H1 (cell line): ENCODE data around the gene HS6ST2. TPM values are rescaled to one million over a fixed set of nuclear protein-coding genes. Genes with fewer than 3 reads are reported as not detected.

Source experiments
- CTCF ChIA-PET: fragments of 300-600 bp; sonication (Branson Sonifier 250); formaldehyde crosslinking; loops from one replicate; lab custom pipeline; 2021; ENCODE audit not compliant: partially characterized antibody; lab: Charles Lee
- POLR2A ChIA-PET: fragments of 300-600 bp; sonication (Branson Sonifier 250); formaldehyde crosslinking; loops from one replicate; lab custom pipeline; 2021; ENCODE audit warnings: inconsistent platforms; ENCODE audit not compliant: partially characterized antibody; lab: Charles Lee
- DNase-seq, 2 experiments: peaks; one replicate each; pipeline versions ENCODE4 v3.0.0 to v3.0.0-alpha.2; 2010 to 2022; ENCODE audit warnings: low spot score in 2 of 2, low read depth in 1 of 2, mixed read lengths in 1 of 2
- FAIRE-seq: peaks from 2 replicates; lab custom pipeline; 2011; peaks lifted over from hg19 to GRCh38; lab: Jason Lieb, UNC
- H2AFZ ChIP-seq: 2 replicates; pipeline ENCODE4 v1.8.1; 2012; ENCODE audit warnings: low read length, inconsistent platforms
- H2AK5ac ChIP-seq: 2 replicates; pipeline ENCODE4 v1.6.1; 2013; ENCODE audit warnings: low read depth, low read length
- H2BK120ac ChIP-seq: replicated peaks from 2 replicates; pipeline ENCODE3; 2013; ENCODE audit warnings: low read depth, low read length, inconsistent platforms
- H2BK12ac ChIP-seq: 2 replicates; pipeline ENCODE4 v1.6.1; 2013; ENCODE audit warnings: low read depth, low read length
- H2BK15ac ChIP-seq: 2 replicates; pipeline ENCODE4 v1.6.1; 2013; ENCODE audit warnings: low read length
- H2BK20ac ChIP-seq: 2 replicates; pipeline ENCODE4 v1.6.1; 2013; ENCODE audit warnings: low read length
- H2BK5ac ChIP-seq: 2 replicates; pipeline ENCODE4 v1.6.1; 2013; ENCODE audit warnings: low read depth, low read length
- H3K14ac ChIP-seq: 2 replicates; pipeline ENCODE4 v1.6.1; 2013; ENCODE audit warnings: inconsistent platforms; ENCODE audit not compliant: insufficient read length
- H3K18ac ChIP-seq: 2 replicates; pipeline ENCODE4 v1.6.1; 2013; ENCODE audit warnings: low read length; ENCODE audit errors: extremely low read depth
- H3K23ac ChIP-seq: 2 replicates; pipeline ENCODE4 v1.6.1; 2013; ENCODE audit warnings: inconsistent platforms; ENCODE audit not compliant: insufficient read length
- H3K23me2 ChIP-seq: 2 replicates; pipeline ENCODE4 v1.6.1; 2013; ENCODE audit warnings: low read depth, low read length
- H3K27ac ChIP-seq: 2 replicates; pipeline ENCODE4 v1.6.1; 2011; ENCODE audit warnings: low read depth, low read length, inconsistent platforms
- H3K27me3 ChIP-seq, 4 experiments: replicated peaks in 1 of 4; 1 replicate in 1 of 4; 2 replicates in 3 of 4; pipeline versions ENCODE4 v1.6.1 to v1.8.1; 2011 to 2013; ENCODE audit warnings: low read length in 3 of 4, mild to moderate bottlenecking in 3 of 4, inconsistent platforms in 2 of 4, mixed read lengths in 2 of 4, moderate library complexity in 1 of 4; ENCODE audit not compliant: control insufficient read depth in 3 of 4, insufficient read depth in 3 of 4; ENCODE audit errors: extremely low read depth in 1 of 4
- H3K36me3 ChIP-seq, 4 experiments: 2 replicates each; pipeline versions ENCODE4 v1.6.1 to v1.8.1; 2011 to 2013; ENCODE audit warnings: mild to moderate bottlenecking in 4 of 4, low read length in 3 of 4, moderate library complexity in 2 of 4, control low read depth in 1 of 4, inconsistent platforms in 1 of 4; ENCODE audit not compliant: insufficient read depth in 4 of 4, control insufficient read depth in 2 of 4
- H3K4ac ChIP-seq: replicated peaks from 2 replicates; pipeline ENCODE3; 2013; ENCODE audit warnings: low read length, low read depth, mixed read lengths, inconsistent platforms; ENCODE audit not compliant: insufficient read length
- H3K4me1 ChIP-seq, 4 experiments: replicated peaks in 1 of 4; 1 replicate in 1 of 4; 2 replicates in 3 of 4; pipeline versions ENCODE4 v1.6.1 to v1.8.1; 2011 to 2013; ENCODE audit warnings: low read length in 3 of 4, inconsistent platforms in 2 of 4, mixed read lengths in 1 of 4; ENCODE audit not compliant: insufficient read depth in 4 of 4, control insufficient read depth in 3 of 4
- H3K4me2 ChIP-seq, 2 experiments: 2 replicates each; pipeline versions ENCODE4 v1.6.1 to v1.8.1; 2011 to 2013; ENCODE audit warnings: low read depth in 2 of 2, low read length in 2 of 2, control low read depth in 1 of 2, inconsistent platforms in 1 of 2, mild to moderate bottlenecking in 1 of 2; ENCODE audit not compliant: insufficient read depth in 1 of 2
- H3K4me3 ChIP-seq, 4 experiments: fragments of 200-600, 300-600 bp in 1 of 4; sonication (generic), shearing (Covaris generic), sonication (Bioruptor Twin) in 1 of 4; 2 replicates each; pipeline versions ENCODE4 v1.5.1 to v1.8.1; 2011 to 2016; ENCODE audit warnings: low read length in 4 of 4, low read depth in 3 of 4, control low read depth in 2 of 4, inconsistent platforms in 2 of 4, mild to moderate bottlenecking in 2 of 4, mixed read lengths in 1 of 4, moderate library complexity in 1 of 4; ENCODE audit not compliant: insufficient read depth in 2 of 4; ENCODE audit errors: extremely low read depth in 1 of 4
- H3K56ac ChIP-seq: replicated peaks from 2 replicates; pipeline ENCODE3; 2013; ENCODE audit warnings: low read depth, mild to moderate bottlenecking, mixed read lengths, low read length, inconsistent platforms; ENCODE audit not compliant: insufficient read length
- H3K79me1 ChIP-seq: 2 replicates; pipeline ENCODE4 v1.6.1; 2013; ENCODE audit warnings: low read depth, low read length, control low read depth
- H3K79me2 ChIP-seq, 2 experiments: 2 replicates each; pipeline versions ENCODE4 v1.6.1 to v1.8.1; 2012 to 2013; ENCODE audit warnings: low read length in 2 of 2, mild to moderate bottlenecking in 2 of 2, inconsistent platforms in 1 of 2; ENCODE audit not compliant: insufficient read depth in 2 of 2, control insufficient read depth in 1 of 2
- H3K9ac ChIP-seq, 4 experiments: replicated peaks in 1 of 4; 1 replicate in 1 of 4; 2 replicates in 3 of 4; pipeline versions ENCODE4 v1.6.1 to v1.8.1; 2011 to 2013; ENCODE audit warnings: low read depth in 3 of 4, low read length in 3 of 4, control low read depth in 2 of 4, mild to moderate bottlenecking in 2 of 4, moderate library complexity in 2 of 4, inconsistent platforms in 1 of 4; ENCODE audit errors: extremely low read depth in 1 of 4
- H3K9me3 ChIP-seq, 2 experiments: 2 replicates each; pipeline versions ENCODE4 v1.6.1 to v1.8.1; 2012 to 2013; ENCODE audit warnings: mild to moderate bottlenecking in 2 of 2, moderate library complexity in 2 of 2, control low read depth in 1 of 2, inconsistent platforms in 1 of 2, low read depth in 1 of 2, low read length in 1 of 2, mixed read lengths in 1 of 2; ENCODE audit not compliant: insufficient read depth in 2 of 2
- H4K20me1 ChIP-seq, 2 experiments: replicated peaks in 1 of 2; 2 replicates each; pipeline versions ENCODE3 to v1.8.1; 2011 to 2013; ENCODE audit warnings: inconsistent platforms in 2 of 2, low read length in 2 of 2, mild to moderate bottlenecking in 1 of 2; ENCODE audit not compliant: insufficient read depth in 2 of 2, control insufficient read depth in 1 of 2
- H4K5ac ChIP-seq: 2 replicates; pipeline ENCODE4 v1.6.1; 2013; ENCODE audit warnings: low read length, low read depth, mixed read lengths, inconsistent platforms; ENCODE audit not compliant: insufficient read length
- H4K8ac ChIP-seq: 2 replicates; pipeline ENCODE4 v1.8.0; 2013; ENCODE audit warnings: mild to moderate bottlenecking, moderate library complexity, low read length, inconsistent platforms; ENCODE audit not compliant: insufficient read depth; ENCODE audit errors: extremely low read depth
- H4K91ac ChIP-seq: replicated peaks from 2 replicates; pipeline ENCODE3; 2013; ENCODE audit warnings: low read length, mixed read lengths, inconsistent platforms; ENCODE audit not compliant: insufficient read length
- CHD1 ChIP-seq: IDR thresholded peaks from 2 replicates; pipeline ENCODE4 v1.6.1; 2012; ENCODE audit warnings: low read depth, low read length, improper control_type of control experiment
- KDM4A ChIP-seq: IDR thresholded peaks from one replicate; pipeline ENCODE4 v1.7.1; 2012; ENCODE audit warnings: low read depth, mild to moderate bottlenecking, moderate library complexity, low read length, inconsistent platforms; ENCODE audit not compliant: severe bottlenecking
- SP1 ChIP-seq: IDR thresholded peaks from 2 replicates; pipeline ENCODE4 v1.6.1; 2011; ENCODE audit warnings: low read depth, low read length
- SUZ12 ChIP-seq: fragments of 200-600 bp; sonication (generic); IDR thresholded peaks from 2 replicates; pipeline ENCODE4 v1.6.1; 2012; ENCODE audit warnings: mild to moderate bottlenecking, inconsistent platforms, low read length, moderate library complexity, mixed read lengths
- WGBS, 2 experiments: shearing (Covaris generic) in 1 of 2; methylation state at CpG; one replicate each; pipeline versions ENCODE4 v1.1.6 to v1.1.7; 2013 to 2015; ENCODE audit warnings: low lambda C conversion rate in 2 of 2, mixed read lengths in 2 of 2, inconsistent platforms in 1 of 2, low coverage in 1 of 2, missing lambda C conversion rate in 1 of 2; ENCODE audit not compliant: insufficient replicate concordance in 2 of 2, insufficient coverage in 1 of 2, insufficient read length in 1 of 2; ENCODE audit errors: extremely low coverage in 1 of 2, missing lambda C conversion rate in 1 of 2; 5-methylcytosine and 5-hydroxymethylcytosine counted together
- polyA plus RNA-seq, 7 experiments: library from polyadenylated mRNA; depleted of rRNA in 3 of 7; stranded (reverse) in 5 of 7; unstranded in 2 of 7; fragments of >200 nt in 5 of 7; fragments of 200-250 nt in 2 of 7; gene quantifications; 1 replicate in 5 of 7; 2 replicates in 1 of 7; 4 replicates in 1 of 7; pipeline versions ENCODE4 v1.2.1 to v1.2.3, GENCODE V29; 2011 to 2013; ENCODE audit warnings: missing spikeins in 2 of 7, mixed read lengths in 2 of 7
- total RNA-seq: library from RNA; stranded (reverse); fragmentation: NEBNext Ultra II Directional; extraction: Animal tissue kit (Norgen Biotek cat#: 25700); gene quantifications from 2 replicates; pipeline ENCODE4 v1.2.1, GENCODE V29; 2021

HS6ST2 gene
- total and polyA plus RNA-seq, 2 of the 8 experiments (the other 6 are each of a cell fraction or from before 2014, with no cell fraction given): 3.9 TPM

DNA sequence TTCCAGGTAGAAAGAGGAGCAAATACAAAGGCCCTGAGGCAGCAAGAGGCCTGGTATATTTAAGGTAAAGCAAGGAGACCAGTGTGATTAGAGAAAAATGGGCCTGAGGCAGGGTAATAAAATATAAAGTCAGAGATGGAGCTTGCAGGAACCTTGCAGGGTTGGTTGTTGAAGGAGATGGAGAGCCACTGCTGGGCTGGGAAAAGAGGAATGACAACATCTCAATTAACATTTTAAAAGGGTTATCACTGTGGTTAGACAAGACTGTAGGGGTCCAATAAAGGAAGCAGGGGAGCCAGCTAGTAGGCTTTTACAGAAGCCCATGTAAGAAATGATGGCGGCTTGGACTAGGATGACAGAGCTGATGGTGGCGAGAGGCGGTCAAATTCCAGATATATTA lies 264.0 kb downstream of the HS6ST2 start:
- TF ChIP-seq KDM4A: no peak
- TF ChIP-seq CHD1: no peak
- no peak for TF ChIP-seq SP1
- TF ChIP-seq SUZ12: no peak

More for the DNA sequence above, 264.0 kb downstream of the HS6ST2 start:
- peak; percentile 92 for FAIRE-seq
- no peak overlapping the region for H2BK5ac ChIP-seq
- no peaks in the 10 kb centered on the region for H4K20me1 ChIP-seq
- no peak overlapping the region for H2BK12ac ChIP-seq
- POLR2A ChIA-PET: no interaction called here
- H2BK15ac ChIP-seq: no peak overlapping the region
- H3K36me3 ChIP-seq: no peaks in the 10 kb centered on the region
- WGBS, 2 experiments: 90% methylated on average over 3 of the region's 3 CpGs; no CpG with 5 or more reads in 1 of the 2 experiments
- H3K79me2 ChIP-seq: no peaks in the 10 kb centered on the region
- H2BK20ac ChIP-seq: no peak overlapping the region
- H3K4me3 ChIP-seq: no peak overlapping the region
- DNase-seq: no peak
- H4K5ac ChIP-seq: no peak overlapping the region
- H3K27ac ChIP-seq: no peak overlapping the region
- H2BK120ac ChIP-seq: no peak overlapping the region
- CTCF ChIA-PET: interaction anchor here (1.0 to 1.2 kb wide), 2 partner anchors 17 to 21 kb away, joined by 3 to 4 read pairs; no protein-coding TSS in a partner anchor
- no peak overlapping the region for H3K9ac ChIP-seq
- H3K23me2 ChIP-seq: no peaks in the 10 kb centered on the region
- H4K91ac ChIP-seq: no peak overlapping the region
- H2AFZ ChIP-seq: no peak overlapping the region
- peaks cover 0 to 3% (median 0%) of the 10 kb centered on the region in 4 experiments; a peak in 2 of 7 replicates for H3K27me3 ChIP-seq
- H3K23ac ChIP-seq: no peak overlapping the region
- no peaks in the 10 kb centered on the region for H3K79me1 ChIP-seq
- H3K4me1 ChIP-seq: peaks cover 0 to 3% (median under 1%) of the 10 kb centered on the region in 4 experiments; a peak in 3 of 7 replicates
- H3K14ac ChIP-seq: no peak overlapping the region
- no peak overlapping the region for H3K4ac ChIP-seq
- H3K9me3 ChIP-seq: no peaks in the 10 kb centered on the region
- no peak overlapping the region for H3K56ac ChIP-seq
- peak overlapping the region in 1 of 2 experiments; percentile 28; a peak in 1 of 4 replicates for H3K4me2 ChIP-seq
- no peak overlapping the region for H4K8ac ChIP-seq
- H2AK5ac ChIP-seq: no peak overlapping the region
- H3K18ac ChIP-seq: no peak overlapping the region
